Heart right ventricle (tissue), 16 donors: Measurements from ENCODE around the gene TOP1. TPM values are rescaled to one million over a fixed set of nuclear protein-coding genes. Genes with fewer than 3 reads are reported as not detected.

Experiments used
- ATAC-seq, 8 donors: fragments of 200-7000 bp; cut with Tn5 transposase; one replicate each; pipeline ENCODE4 v1.9.1; 2020; ENCODE audit warnings: mild to moderate bottlenecking in 8 of 8, moderate library complexity in 8 of 8, moderate number of reproducible peaks in 1 of 8
- DNase-seq, 2 donors: peaks; one replicate each; pipeline ENCODE4 v3.0.0-alpha.2; 2020
- H3K27ac ChIP-seq, 10 donors: fragments of 200-600 bp; sonication (generic) in 2 of 10; one replicate each; pipeline versions ENCODE4 v1.5.0 to v1.8.0; 2020 to 2022; ENCODE audit warnings: mild to moderate bottlenecking in 3 of 10
- H3K27me3 ChIP-seq, 7 donors: fragments of 200-600 bp; one replicate each; pipeline ENCODE4 v1.8.0; 2021 to 2022; ENCODE audit warnings: mild to moderate bottlenecking in 2 of 7
- H3K36me3 ChIP-seq, 9 donors: fragments of 200-600 bp; sonication (generic) in 1 of 9; one replicate each; pipeline versions ENCODE4 v1.5.0 to v1.8.0; 2020 to 2022; ENCODE audit warnings: mild to moderate bottlenecking in 2 of 9
- H3K4me1 ChIP-seq, 9 donors: fragments of 200-600 bp; sonication (generic) in 1 of 9; one replicate each; pipeline versions ENCODE4 v1.5.0 to v1.8.0; 2020 to 2022; ENCODE audit warnings: mild to moderate bottlenecking in 4 of 9
- H3K4me3 ChIP-seq, 10 donors: fragments of 200-600 bp; sonication (generic) in 2 of 10; one replicate each; pipeline versions ENCODE4 v1.5.0 to v1.8.0; 2020 to 2022; ENCODE audit warnings: mild to moderate bottlenecking in 7 of 10, moderate library complexity in 2 of 10
- H3K9me3 ChIP-seq, 11 donors: fragments of 200-600 bp in 10 of 11; sonication (generic) in 2 of 11; one replicate each; pipeline versions ENCODE4 v1.5.0 to v1.8.0; 2013 to 2022; ENCODE audit warnings: mild to moderate bottlenecking in 2 of 11, control low read depth in 1 of 11, moderate library complexity in 1 of 11
- WGBS, 2 donors: extraction: QIAGEN DNeasy Blood & Tissue Kit; methylation state at CpG; one replicate each; pipeline ENCODE4 v1.1.7; 2013; ENCODE audit warnings: inconsistent platforms in 1 of 2; 5-methylcytosine and 5-hydroxymethylcytosine counted together
- intact Hi-C, 10 donors: fragments of 100-400 bp; cut with DNase I; formaldehyde crosslinking; loops; one replicate each; pipeline versions ENCODE4 v1.11.1 to v1.14.2; 2022
- polyA plus RNA-seq, 2 donors: library from polyadenylated mRNA; stranded (reverse); fragments of 200-250 nt; gene quantifications; one replicate each; pipeline ENCODE4 v1.2.3, GENCODE V29; 2013
- total RNA-seq, 10 donors: library from RNA; stranded (reverse); fragmentation: NEBNext Ultra II Directional in 3 of 10; extraction: Animal tissue kit (Norgen Biotek cat#: 25700) in 3 of 10; gene quantifications; one replicate each; pipeline versions ENCODE4 v1.2.1 to v1.2.4, GENCODE V29; 2021 to 2023
- TF ChIP-seq, protein P1 (sequence below), 9 donors: fragments of 200-600 bp; sonication (generic) in 2 of 9; IDR thresholded peaks; one replicate each; pipeline versions ENCODE4 v1.5.0 to v1.8.0; 2021 to 2022; ENCODE audit warnings: antibody characterized with exemption in 9 of 9, mild to moderate bottlenecking in 5 of 9, moderate library complexity in 1 of 9
- donor health status: Arrhythmogenic right ventricular cardiomyopathy.
- donor health status: ischemic (EF 13 %, LVEDD 7.1; RV severe dilation, severe dysfunction).
- donor health status: healthy with polysubstance abuse.
- donor health status: DM: no; HTN: yes; CAD: no.
- donor health status: DM: no; HTN: no; CAD: no.
- donor health status: ischemic (EF 25% LVEDD 6.9; RV normal size, moderate dysfunction).
- donor health status: ischemic (EF 25% LVEDD 5.7; RV mildly dilated, moderate dysfunction).
- donor health status: healthy.
- donor health status: DM: yes; HTN: yes; CAD: no.
- donor health status: Ischemic cardiomyopathy.
- donor health status: ischemic (EF 35%, LVEDD 5.7; RV mildly dilated, moderate dysfunction).
- donor health status: nonischemic (EF 11% LVEDD 7.7; RV severe dilation, severe dysfunction).
- donor health status: DM: yes; HTN: yes; CAD: no.
- donor health status: PGD.
- donor health status: ischemic (EF 29% LVEDD 5.4; RV normal size, mild dysfunction).
- donor health status: nonischemic (EF 23%, LVEDD 6.1; RV moderate dilation, normal function).

TOP1 gene
- total and polyA plus RNA-seq, 12 donors, result 13.5 to 28.3 (median 23.1) TPM

GRCh38 chr20:41074441-41074840 lies 45.8 kb downstream of the TOP1 start:
- Histone ChIP-seq H3K27ac (no peak overlapping the region), H3K9me3 (no peaks in the 10 kb centered on the region), H3K4me1 (peaks cover 0 to 86% (median 73%) of the 10 kb centered on the region in 9 donors), H3K27me3 (no peaks in the 10 kb centered on the region), H3K36me3 (peaks cover 0 to 37% (median 7%) of the 10 kb centered on the region in 9 donors), H3K4me3 (no peak overlapping the region)
- TF ChIP-seq, protein P1, sequence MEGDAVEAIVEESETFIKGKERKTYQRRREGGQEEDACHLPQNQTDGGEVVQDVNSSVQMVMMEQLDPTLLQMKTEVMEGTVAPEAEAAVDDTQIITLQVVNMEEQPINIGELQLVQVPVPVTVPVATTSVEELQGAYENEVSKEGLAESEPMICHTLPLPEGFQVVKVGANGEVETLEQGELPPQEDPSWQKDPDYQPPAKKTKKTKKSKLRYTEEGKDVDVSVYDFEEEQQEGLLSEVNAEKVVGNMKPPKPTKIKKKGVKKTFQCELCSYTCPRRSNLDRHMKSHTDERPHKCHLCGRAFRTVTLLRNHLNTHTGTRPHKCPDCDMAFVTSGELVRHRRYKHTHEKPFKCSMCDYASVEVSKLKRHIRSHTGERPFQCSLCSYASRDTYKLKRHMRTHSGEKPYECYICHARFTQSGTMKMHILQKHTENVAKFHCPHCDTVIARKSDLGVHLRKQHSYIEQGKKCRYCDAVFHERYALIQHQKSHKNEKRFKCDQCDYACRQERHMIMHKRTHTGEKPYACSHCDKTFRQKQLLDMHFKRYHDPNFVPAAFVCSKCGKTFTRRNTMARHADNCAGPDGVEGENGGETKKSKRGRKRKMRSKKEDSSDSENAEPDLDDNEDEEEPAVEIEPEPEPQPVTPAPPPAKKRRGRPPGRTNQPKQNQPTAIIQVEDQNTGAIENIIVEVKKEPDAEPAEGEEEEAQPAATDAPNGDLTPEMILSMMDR (IDR thresholded peaks at IDR 0.05), result no peak
- no peak for ATAC-seq
- DNase-seq, result no peak
- intact Hi-C loops, result loop anchor here in 4 of 10 donors (5.0 to 10.0 kb wide), 3 partner anchors 42 to 82 kb away; partner anchors contain the start of gene TOP1 (in 1 of the 4)

GRCh38 chr20:41076776-41077175 lies 48.2 kb downstream of the TOP1 start:
- ATAC-seq (no peak), DNase-seq (no peak)
- 84 to 86% methylated on average over 4 of the region's 4 CpGs for WGBS, 2 donors
- Histone ChIP-seq H3K4me3 (no peak overlapping the region), H3K9me3 (no peaks in the 10 kb centered on the region), H3K4me1 (peaks cover 0 to 72% (median 57%) of the 10 kb centered on the region in 9 donors), H3K27me3 (no peaks in the 10 kb centered on the region), H3K36me3 (peaks cover 0 to 61% (median 21%) of the 10 kb centered on the region in 9 donors), H3K27ac (peak overlapping the region in 1 of 10 donors; percentile 46)
- intact Hi-C loops, result loop anchor here in 8 of 10 donors (2.0 to 10.0 kb wide), 4 partner anchors 48 to 84 kb away; partner anchors contain the start of gene TOP1 (in 3 of the 8)
- TF ChIP-seq, protein P1 (IDR thresholded peaks at IDR 0.05), result no peak

- H3K27ac ChIP-seq, result peak overlapping the region in 5 of 10 donors; percentile 13 to 46 (median 28)
- H3K4me3 ChIP-seq, result peak overlapping the region in 1 of 10 donors; percentile 5
- H3K36me3 ChIP-seq, result peaks cover 0 to 76% (median 35%) of the 10 kb centered on the region in 9 donors
- TF ChIP-seq, protein P1 (IDR thresholded peaks at IDR 0.05), result peak; percentile 29 to 73 (median 56)
- DNase-seq, result peak in 1 of 2 donors; percentile 32
- intact Hi-C loops, result loop anchor here in 8 of 10 donors (5.0 to 10.0 kb wide), 3 partner anchors 51 to 86 kb away; partner anchors contain the start of gene TOP1 (in 2 of the 8)
- H3K27me3 ChIP-seq, result no peaks in the 10 kb centered on the region
- peaks cover 0 to 57% (median 42%) of the 10 kb centered on the region in 9 donors for H3K4me1 ChIP-seq
- peak in 7 of 8 donors; percentile 73 to 89 (median 82) for ATAC-seq
- no peaks in the 10 kb centered on the region for H3K9me3 ChIP-seq
Observed at GRCh38 chr20:41078329-41078728, 49.7 kb downstream of the TOP1 start.

GRCh38 chr20:41079066-41079465 lies 50.4 kb downstream of the TOP1 start:
- Histone ChIP-seq H3K27ac (peak overlapping the region in 2 of 10 donors; percentile 11 to 13), H3K27me3 (no peaks in the 10 kb centered on the region), H3K9me3 (no peaks in the 10 kb centered on the region), H3K36me3 (peaks cover 0 to 84% (median 35%) of the 10 kb centered on the region in 9 donors), H3K4me3 (no peak overlapping the region), H3K4me1 (peaks cover 0 to 52% (median 38%) of the 10 kb centered on the region in 9 donors)
- intact Hi-C loops, result loop anchor here in 8 of 10 donors (5.0 to 10.0 kb wide), 3 partner anchors 52 to 87 kb away; partner anchors contain the start of gene TOP1 (in 2 of the 8)
- DNase-seq (no peak), ATAC-seq (no peak)
- WGBS, 2 donors, result 79 to 80% methylated on average over 2 of the region's 2 CpGs
- TF ChIP-seq, protein P1 (IDR thresholded peaks at IDR 0.05), result no peak
